Heart left ventricle (tissue), 16 donors: ENCODE data around the gene PEA15. TPM values are rescaled to one million over a fixed set of nuclear protein-coding genes. Genes with fewer than 3 reads are reported as not detected.

Experiments used
- ATAC-seq, 4 donors: fragments of 200-7000 bp; cut with Tn5 transposase; one replicate each; pipeline ENCODE4 v1.9.1; 2020 to 2022; ENCODE audit warnings: moderate library complexity in 4 of 4, mild to moderate bottlenecking in 3 of 4, moderate number of reproducible peaks in 1 of 4
- DNase-seq, 5 donors: peaks; one replicate each; pipeline ENCODE4 v3.0.0-alpha.2; 2020
- H3K27ac ChIP-seq, 12 donors: fragments of 200-600 bp; sonication (generic) in 4 of 12; one replicate each; pipeline versions ENCODE4 v1.5.0 to v1.8.0; 2016 to 2022; ENCODE audit warnings: mild to moderate bottlenecking in 2 of 12
- H3K27me3 ChIP-seq, 9 donors: fragments of 200-600 bp; sonication (generic) in 2 of 9; one replicate each; pipeline versions ENCODE4 v1.5.1 to v1.8.0; 2016 to 2022; ENCODE audit warnings: mild to moderate bottlenecking in 3 of 9
- H3K36me3 ChIP-seq, 9 donors: fragments of 200-600 bp; sonication (generic) in 2 of 9; one replicate each; pipeline versions ENCODE4 v1.5.0 to v1.8.0; 2018 to 2022; ENCODE audit warnings: mild to moderate bottlenecking in 2 of 9
- H3K4me1 ChIP-seq, 12 donors: fragments of 200-600 bp; sonication (generic) in 4 of 12; one replicate each; pipeline versions ENCODE4 v1.5.0 to v1.8.0; 2016 to 2022; ENCODE audit warnings: mild to moderate bottlenecking in 3 of 12
- H3K4me3 ChIP-seq, 12 donors: fragments of 200-600 bp; sonication (generic) in 4 of 12; one replicate each; pipeline versions ENCODE4 v1.5.0 to v1.8.0; 2017 to 2022; ENCODE audit warnings: mild to moderate bottlenecking in 9 of 12, moderate library complexity in 4 of 12
- H3K9me3 ChIP-seq, 12 donors: fragments of 200-600 bp; sonication (generic) in 4 of 12; one replicate each; pipeline versions ENCODE4 v1.5.0 to v1.8.0; 2016 to 2022; ENCODE audit warnings: mild to moderate bottlenecking in 1 of 12
- CTCF ChIP-seq, 12 donors: fragments of 200-600 bp; sonication (generic) in 4 of 12; IDR thresholded peaks; one replicate each; pipeline versions ENCODE4 v1.5.0 to v1.8.0; 2018 to 2022; ENCODE audit warnings: antibody characterized with exemption in 12 of 12, mild to moderate bottlenecking in 5 of 12
- POLR2A ChIP-seq, 2 donors: fragments of 450-650 bp; IDR thresholded peaks; one replicate each; pipeline ENCODE4 v1.6.1; 2017; ENCODE audit warnings: antibody characterized with exemption in 2 of 2, mild to moderate bottlenecking in 2 of 2, moderate library complexity in 2 of 2
- WGBS, 4 donors: extraction: QIAGEN DNeasy Blood & Tissue Kit in 2 of 4; methylation state at CpG; one replicate each; pipeline versions ENCODE4 v1.1.5 to v1.1.7; 2013 to 2018; 5-methylcytosine and 5-hydroxymethylcytosine counted together
- intact Hi-C, 10 donors: fragments of 100-400 bp; cut with DNase I; formaldehyde crosslinking; loops; one replicate each; pipeline versions ENCODE4 v1.11.1 to v1.14.2; 2022
- polyA plus RNA-seq, 2 donors: library from polyadenylated mRNA; stranded (reverse); fragments of 200-250 nt; gene quantifications; one replicate each; pipeline ENCODE4 v1.2.3, GENCODE V29; 2013
- total RNA-seq, 9 donors: library from RNA; depleted of rRNA in 2 of 9; stranded (reverse); fragments of >200 nt in 2 of 9; fragmentation: NEBNext Ultra II Directional in 3 of 9; extraction: Animal tissue kit (Norgen Biotek cat#: 25700) in 3 of 9; gene quantifications; one replicate each; pipeline versions ENCODE4 v1.1.0 to v1.2.4, GENCODE V29; 2016 to 2023
- donor health status: ischemic (EF 13 %, LVEDD 7.1; RV severe dilation, severe dysfunction).
- donor health status: healthy with polysubstance abuse.
- donor health status: DM: no; HTN: yes; CAD: no.
- donor health status: DM: no; HTN: no; CAD: no.
- donor health status: ischemic (EF 25% LVEDD 6.9; RV normal size, moderate dysfunction).
- donor health status: ischemic (EF 25% LVEDD 5.7; RV mildly dilated, moderate dysfunction).
- donor health status: healthy.
- donor health status: DM: yes; HTN: yes; CAD: no.
- donor health status: ischemic (EF 35%, LVEDD 5.7; RV mildly dilated, moderate dysfunction).
- donor health status: nonischemic (EF 11% LVEDD 7.7; RV severe dilation, severe dysfunction).
- donor health status: DM: yes; HTN: yes; CAD: no.
- donor health status: PGD.
- donor health status: ischemic (EF 29% LVEDD 5.4; RV normal size, mild dysfunction).
- donor health status: nonischemic (EF 23%, LVEDD 6.1; RV moderate dilation, normal function).

Gene PEA15
- total and polyA plus RNA-seq, 11 donors, result 134 to 1,078 (median 290) TPM

DNA sequence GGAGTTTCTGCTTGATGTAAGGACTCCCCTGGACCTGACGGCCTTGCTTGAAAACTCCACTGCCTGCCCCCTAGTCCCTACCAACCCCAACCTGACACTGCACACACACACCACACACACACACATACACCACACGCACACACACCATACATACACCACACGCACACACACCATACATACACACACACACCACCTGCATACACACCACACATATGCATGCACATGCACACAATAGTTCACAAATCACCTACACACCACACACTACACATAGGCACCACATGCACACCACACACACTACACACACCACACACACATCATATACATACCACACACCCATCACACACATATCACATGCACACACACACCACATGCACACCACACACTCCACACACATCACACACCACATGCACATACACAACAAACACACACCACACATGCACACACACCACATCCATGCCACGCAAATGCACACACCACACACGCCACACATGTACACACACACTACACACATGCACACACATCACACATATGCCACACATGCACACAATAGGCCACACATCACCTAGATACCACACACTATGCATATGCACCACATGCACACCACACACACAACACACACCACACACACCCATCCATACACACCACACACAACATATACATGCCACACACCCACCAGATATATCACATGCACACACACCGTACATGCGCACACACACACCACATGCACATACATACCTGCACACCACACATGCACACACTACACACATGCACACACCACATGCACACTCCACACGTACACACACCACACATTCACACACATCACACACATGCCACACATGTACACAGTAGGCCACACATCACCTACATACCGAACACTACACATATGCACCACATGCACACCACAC lies 11.1 kb upstream of the PEA15 start:
- H3K9me3 ChIP-seq, result no peaks in the 10 kb centered on the region
- peak overlapping the region in 4 of 12 donors; percentile 59 to 86 (median 70) for H3K27ac ChIP-seq
- WGBS, 4 donors, result 78 to 91% (median 85%) methylated on average over 9 of the region's 9 CpGs
- ATAC-seq (peak in 1 of 4 donors; percentile 3), DNase-seq (no peak)
- peaks cover 0 to 42% (median 20%) of the 10 kb centered on the region in 12 donors for H3K4me1 ChIP-seq
- no peaks in the 10 kb centered on the region for H3K36me3 ChIP-seq
- H3K27me3 ChIP-seq, result no peaks in the 10 kb centered on the region
- no peak for TF ChIP-seq CTCF (IDR thresholded peaks at IDR 0.05)
- no peak for TF ChIP-seq POLR2A (IDR thresholded peaks at IDR 0.05)
- no peak overlapping the region for H3K4me3 ChIP-seq
- intact Hi-C loops, result loop anchor here (1.0 to 10.0 kb wide), 22 partner anchors 25 to 183 kb away; partner anchors contain the start of gene ATP1A2 (in 1 of the 10)

- no peak for ATAC-seq
- no peak for DNase-seq
- H3K4me1 ChIP-seq, result peaks cover 0 to 35% (median 14%) of the 10 kb centered on the region in 12 donors
- H3K4me3 ChIP-seq, result no peak overlapping the region
- 78 to 85% (median 83%) methylated on average over 2 of the region's 2 CpGs for WGBS, 4 donors
- intact Hi-C loops, result loop anchor here in 7 of 10 donors (5.0 to 10.0 kb wide), 9 partner anchors 50 to 183 kb away; partner anchors contain the start of gene ATP1A2 (in 1 of the 7)
- H3K36me3 ChIP-seq, result no peaks in the 10 kb centered on the region
- H3K27ac ChIP-seq, result no peak overlapping the region
- no peaks in the 10 kb centered on the region for H3K27me3 ChIP-seq
- H3K9me3 ChIP-seq, result no peaks in the 10 kb centered on the region
- TF ChIP-seq CTCF (IDR thresholded peaks at IDR 0.05) (no peak), POLR2A (IDR thresholded peaks at IDR 0.05) (no peak)
Observed at GRCh38 chr1:160194737-160195059, 10.5 kb upstream of the PEA15 start.

GRCh38 chr1:160196143-160196542 lies 9.0 kb upstream of the PEA15 start:
- Histone ChIP-seq H3K27me3 (no peaks in the 10 kb centered on the region), H3K36me3 (no peaks in the 10 kb centered on the region), H3K9me3 (no peaks in the 10 kb centered on the region), H3K4me1 (peaks cover 0 to 21% (median 7%) of the 10 kb centered on the region in 12 donors), H3K4me3 (no peak overlapping the region), H3K27ac (no peak overlapping the region)
- ATAC-seq (no peak), DNase-seq (no peak)
- TF ChIP-seq POLR2A (IDR thresholded peaks at IDR 0.05), result no peak
- no peak for TF ChIP-seq CTCF (IDR thresholded peaks at IDR 0.05)
- 89 to 96% (median 92%) methylated on average over 4 of the region's 4 CpGs for WGBS, 4 donors
- intact Hi-C loops, result loop anchor here in 4 of 10 donors (10.0 kb wide), 4 partner anchors 49 to 179 kb away; partner anchors contain the start of gene ATP1A2 (in 1 of the 4)

- no peak for ATAC-seq
- Histone ChIP-seq H3K9me3 (no peaks in the 10 kb centered on the region), H3K4me3 (no peak overlapping the region), H3K27ac (no peak overlapping the region), H3K4me1 (peaks cover 0 to 15% (median 7%) of the 10 kb centered on the region in 12 donors), H3K27me3 (no peaks in the 10 kb centered on the region), H3K36me3 (no peaks in the 10 kb centered on the region)
- DNase-seq, result peak in 1 of 5 donors; percentile 59
- TF ChIP-seq POLR2A (IDR thresholded peaks at IDR 0.05) (no peak), CTCF (IDR thresholded peaks at IDR 0.05) (no peak)
- intact Hi-C loops, result loop anchor here in 4 of 10 donors (10.0 kb wide), 4 partner anchors 48 to 178 kb away; partner anchors contain the start of gene ATP1A2 (in 1 of the 4)
- 75 to 85% (median 78%) methylated on average over 4 of the region's 4 CpGs for WGBS, 4 donors
Observed at GRCh38 chr1:160197231-160197630, 8.0 kb upstream of the PEA15 start.
